ENCODE measurements around the gene NEDD1. TPM values are rescaled to one million over a fixed set of nuclear protein-coding genes. Genes with fewer than 3 reads are reported as not detected.
A peak's percentile ranks its signal among the peaks of the same experiment; 100 is the strongest.

NEDD1 gene
- total RNA-seq, 1 experiment from 2014 or later, result 35.4 TPM

DNA sequence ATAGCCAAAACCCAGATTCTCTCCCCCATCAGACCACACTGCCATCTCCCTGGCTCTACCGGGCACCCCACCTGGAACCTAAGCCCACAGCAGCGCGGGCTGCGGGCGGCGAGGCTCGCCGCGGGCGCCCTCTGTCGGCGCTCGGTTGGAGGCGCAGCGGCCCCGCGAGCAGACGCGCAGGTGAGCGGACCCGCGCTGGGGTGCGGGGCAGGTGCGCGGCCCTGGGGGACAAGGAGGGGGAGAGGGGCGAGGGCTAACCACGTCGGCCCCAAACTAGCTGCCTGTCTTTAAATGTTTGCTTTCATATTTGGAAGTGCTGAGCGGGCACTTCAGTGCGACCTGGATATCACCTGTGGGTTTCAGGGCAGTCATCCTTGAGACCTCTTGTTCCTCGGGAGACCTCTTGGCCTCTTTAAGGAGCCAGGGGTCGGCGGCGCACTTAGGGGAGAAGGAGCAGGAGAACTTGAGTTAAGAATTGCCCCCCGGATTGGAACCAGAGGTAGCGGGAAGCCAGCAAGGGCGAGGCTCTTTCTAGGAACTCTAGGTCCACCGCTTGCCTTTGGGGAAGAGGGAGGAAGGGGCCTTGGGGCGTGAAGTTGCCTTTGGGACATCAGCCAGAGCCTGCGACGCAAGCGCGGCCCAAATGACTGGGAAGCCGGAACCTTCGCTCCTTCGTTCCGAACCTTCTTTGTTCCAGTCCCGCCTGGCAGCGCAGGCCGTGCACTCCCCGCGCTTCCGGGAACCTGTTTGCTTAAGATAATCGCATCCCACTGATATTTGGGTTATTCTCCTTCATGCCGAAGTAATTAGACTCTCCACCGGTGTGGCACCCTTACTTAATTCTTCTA lies 78.7 kb downstream of the NEDD1 start:
- RAD21 ChIA-PET (ENCODE audit: low non-redundant PET in 1 of 2, low total read pairs in 2 of 2, uncharacterized antibody in 2 of 2, unreplicated experiment in 2 of 2), result no interaction called here
- no peaks in the 10 kb centered on the region for H4K20me1 ChIP-seq (ENCODE audit: insufficient read depth)
- H3K4me1 ChIP-seq (ENCODE audit: control insufficient read depth in 1 of 2, insufficient read depth in 2 of 2, low read length in 2 of 2), result peaks cover 0 to 3% of the 10 kb centered on the region in 2 experiments; a peak in 1 of 4 replicates
- peak overlapping the region; percentile 53 for H3K4me2 ChIP-seq (ENCODE audit: low read length)
- no peak for TF ChIP-seq REST (IDR thresholded peaks at IDR 0.05; ENCODE audit: low read depth)
- no peak for TF ChIP-seq MAX (IDR thresholded peaks at IDR 0.05)
- TF ChIP-seq ZNF274 (IDR thresholded peaks at IDR 0.05; ENCODE audit: low read depth, low read length), result no peak
- no peak for TF ChIP-seq CBX3 (IDR thresholded peaks at IDR 0.05; ENCODE audit: low read depth)
- TF ChIP-seq SRF (IDR thresholded peaks at IDR 0.05; ENCODE audit: low read depth), result no peak
- TF ChIP-seq ZFX (IDR thresholded peaks at IDR 0.05), result no peak
- no peak for TF ChIP-seq FOSL1 (IDR thresholded peaks at IDR 0.05; ENCODE audit: low read depth)
- TF ChIP-seq, protein P1, sequence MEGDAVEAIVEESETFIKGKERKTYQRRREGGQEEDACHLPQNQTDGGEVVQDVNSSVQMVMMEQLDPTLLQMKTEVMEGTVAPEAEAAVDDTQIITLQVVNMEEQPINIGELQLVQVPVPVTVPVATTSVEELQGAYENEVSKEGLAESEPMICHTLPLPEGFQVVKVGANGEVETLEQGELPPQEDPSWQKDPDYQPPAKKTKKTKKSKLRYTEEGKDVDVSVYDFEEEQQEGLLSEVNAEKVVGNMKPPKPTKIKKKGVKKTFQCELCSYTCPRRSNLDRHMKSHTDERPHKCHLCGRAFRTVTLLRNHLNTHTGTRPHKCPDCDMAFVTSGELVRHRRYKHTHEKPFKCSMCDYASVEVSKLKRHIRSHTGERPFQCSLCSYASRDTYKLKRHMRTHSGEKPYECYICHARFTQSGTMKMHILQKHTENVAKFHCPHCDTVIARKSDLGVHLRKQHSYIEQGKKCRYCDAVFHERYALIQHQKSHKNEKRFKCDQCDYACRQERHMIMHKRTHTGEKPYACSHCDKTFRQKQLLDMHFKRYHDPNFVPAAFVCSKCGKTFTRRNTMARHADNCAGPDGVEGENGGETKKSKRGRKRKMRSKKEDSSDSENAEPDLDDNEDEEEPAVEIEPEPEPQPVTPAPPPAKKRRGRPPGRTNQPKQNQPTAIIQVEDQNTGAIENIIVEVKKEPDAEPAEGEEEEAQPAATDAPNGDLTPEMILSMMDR (IDR thresholded peaks at IDR 0.05 in 2 of 3, conservative IDR thresholded peaks at IDR 0.05 in 1 of 3; ENCODE audit: borderline replicate concordance in 1 of 3, insufficient read depth in 1 of 3, low read depth in 2 of 3, low read length in 2 of 3), result peak; percentile 66 to 90 (median 84)
- peak; percentile 64 for TF ChIP-seq RAD21 (IDR thresholded peaks at IDR 0.05; ENCODE audit: low read depth)
- no peak for TF ChIP-seq EZH2 (IDR thresholded peaks at IDR 0.05)
- TF ChIP-seq YY1 (IDR thresholded peaks at IDR 0.05; ENCODE audit: extremely low read depth, insufficient replicate concordance, low read depth, low read length), result peak; percentile 36
- TF ChIP-seq ELF1 (IDR thresholded peaks at IDR 0.05; ENCODE audit: borderline replicate concordance, low read depth), result no peak
- BruUV-seq (replicated peaks), result no TSS peak
- H3K27me3 ChIP-seq (ENCODE audit: insufficient read depth, low read length), result peaks cover 24% of the 10 kb centered on the region; the same call in 1 of the 2 replicates
- H3K4me3 ChIP-seq (replicated peaks in 1 of 2; ENCODE audit: low read depth in 1 of 2, low read length in 2 of 2), result no peak overlapping the region
- no peaks in the 10 kb centered on the region for H3K9me3 ChIP-seq (ENCODE audit: control insufficient read depth in 1 of 2, insufficient read depth in 1 of 2, low read depth in 1 of 2, low read length in 2 of 2)
- no peaks in the 10 kb centered on the region for H3K36me3 ChIP-seq (ENCODE audit: control insufficient read depth in 1 of 2, insufficient read depth in 2 of 2, low read length in 2 of 2)
- POLR2A ChIA-PET, result no interaction called here
- no peak overlapping the region for H3K27ac ChIP-seq (ENCODE audit: low read depth, low read length)
- peak overlapping the region; percentile 49 for H2AFZ ChIP-seq (ENCODE audit: low read depth, low read length, poor library complexity, severe bottlenecking)
- CTCF ChIA-PET, result interaction anchor here (1.5 to 2.8 kb wide), 5 partner anchors 8 to 407 kb away, joined by 4 to 25 read pairs (median 8); no protein-coding TSS in a partner anchor
- no peaks in the 10 kb centered on the region for H3K79me2 ChIP-seq (ENCODE audit: insufficient read depth, low read length)
- no peak overlapping the region for H3K9ac ChIP-seq (ENCODE audit: low read length)
- ATAC-seq (peak; percentile 96), DNase-seq (ENCODE audit: low read depth, low spot score) (peak; percentile 6)
- no peaks in the 10 kb centered on the region for H3K9me2 ChIP-seq (ENCODE audit: insufficient read depth)
- intact Hi-C loops (cut with micrococcal nuclease), result loop anchor here (1.0 to 5.0 kb wide), 3 partner anchors 407 to 1412 kb away; no protein-coding TSS in a partner anchor

All from HCT116 (cell line).